HCT116 (cell line): ENCODE measurements around the gene CDCA3. TPM values are rescaled to one million over a fixed set of nuclear protein-coding genes. Genes with fewer than 3 reads are reported as not detected.
A peak's percentile ranks its signal among the peaks of the same experiment; 100 is the strongest.

Source experiments
- ATAC-seq: fragments of 200-7000 bp; cut with Tn5 transposase; 2 replicates; pipeline ENCODE4 v1.9.1; 2020; ENCODE audit warnings: mild to moderate bottlenecking, moderate library complexity
- BruUV-seq: library from RNA; stranded (reverse); fragments of 400-500 nt; replicated peaks from 2 replicates; lab custom pipeline; 2021; lab: Mats Ljungman, UMichigan
- CTCF ChIA-PET: fragments of 300-600 bp; sonication (Branson Sonifier 250); formaldehyde crosslinking; loops from one replicate; lab custom pipeline; 2021; ENCODE audit warnings: antibody characterized with exemption; lab: Charles Lee
- POLR2A ChIA-PET: fragments of 300-600, 350-600 bp; sonication (Branson Sonifier 250); formaldehyde crosslinking; loops from one replicate; lab custom pipeline; 2021; ENCODE audit warnings: antibody characterized with exemption; lab: Charles Lee
- RAD21 ChIA-PET, 2 experiments: fragments of 300-600 bp; sonication (Branson Sonifier 250); formaldehyde crosslinking; loops; one replicate each; lab custom pipeline; 2023; ENCODE audit warnings: low total read pairs in 2 of 2; ENCODE audit not compliant: uncharacterized antibody in 2 of 2, unreplicated experiment in 2 of 2, low non-redundant PET in 1 of 2; lab: Charles Lee
- DNase-seq: peaks from one replicate; pipeline ENCODE4 v3.0.0-alpha.2; 2010; ENCODE audit warnings: low read depth, low spot score
- H2AFZ ChIP-seq: fragments of 200-600 bp; shearing (Covaris generic), sonication (generic); 2 replicates; pipeline ENCODE4 v1.6.1; 2017; ENCODE audit warnings: low read depth, mixed run types, mixed read lengths, antibody characterized with exemption, low read length; ENCODE audit not compliant: poor library complexity, severe bottlenecking
- H3K27ac ChIP-seq: 2 replicates; pipeline ENCODE4 v1.5.1; 2012; ENCODE audit warnings: low read depth, low read length
- H3K27me3 ChIP-seq: fragments of 200-600 bp; sonication (generic); 2 replicates; pipeline ENCODE4 v1.6.1; 2016; ENCODE audit warnings: mixed run types, low read length, mixed read lengths; ENCODE audit not compliant: insufficient read depth
- H3K36me3 ChIP-seq, 2 experiments: fragments of 200-500 bp in 1 of 2; fragments of 200-600 bp in 1 of 2; sonication (Bioruptor generic) in 1 of 2; sonication (generic) in 1 of 2; 2 replicates each; pipeline versions ENCODE4 v1.5.1 to v1.6.1; 2014 to 2016; ENCODE audit warnings: low read length in 2 of 2, inconsistent platforms in 1 of 2, mixed read lengths in 1 of 2, mixed run types in 1 of 2; ENCODE audit not compliant: insufficient read depth in 2 of 2, control insufficient read depth in 1 of 2
- H3K4me1 ChIP-seq, 2 experiments: fragments of 200-600 bp in 1 of 2; sonication (generic) in 1 of 2; 2 replicates each; pipeline versions ENCODE4 v1.5.1 to v1.6.1; 2012 to 2017; ENCODE audit warnings: low read length in 2 of 2, inconsistent platforms in 1 of 2, mild to moderate bottlenecking in 1 of 2, mixed read lengths in 1 of 2, mixed run types in 1 of 2, moderate library complexity in 1 of 2; ENCODE audit not compliant: insufficient read depth in 2 of 2, control insufficient read depth in 1 of 2
- H3K4me2 ChIP-seq: fragments of 200-600 bp; sonication (generic); 2 replicates; pipeline ENCODE4 v1.6.1; 2017; ENCODE audit warnings: mixed run types, low read length, mixed read lengths
- H3K4me3 ChIP-seq, 2 experiments: fragments of 200-600 bp in 1 of 2; sonication (generic) in 1 of 2; replicated peaks in 1 of 2; 2 replicates each; pipeline ENCODE4 v1.5.1; 2011 to 2016; ENCODE audit warnings: low read length in 2 of 2, control low read depth in 1 of 2, low read depth in 1 of 2, mild to moderate bottlenecking in 1 of 2, mixed read lengths in 1 of 2, mixed run types in 1 of 2
- H3K79me2 ChIP-seq: fragments of 200-600 bp; sonication (generic); 2 replicates; pipeline ENCODE4 v1.6.1; 2017; ENCODE audit warnings: mild to moderate bottlenecking, mixed run types, low read length, moderate library complexity, mixed read lengths; ENCODE audit not compliant: insufficient read depth
- H3K9ac ChIP-seq: fragments of 200-600 bp; sonication (generic); 2 replicates; pipeline ENCODE4 v1.6.1; 2016; ENCODE audit warnings: low read length, mixed read lengths
- H3K9me2 ChIP-seq: fragments of 200-600 bp; sonication (generic), shearing (Covaris generic); 2 replicates; pipeline ENCODE4 v1.6.1; 2017; ENCODE audit warnings: mixed run types, mild to moderate bottlenecking, moderate library complexity; ENCODE audit not compliant: insufficient read depth
- H3K9me3 ChIP-seq, 2 experiments: fragments of 200-500 bp in 1 of 2; fragments of 200-600 bp in 1 of 2; sonication (Bioruptor generic) in 1 of 2; sonication (generic) in 1 of 2; 2 replicates each; pipeline ENCODE4 v1.6.1; 2014 to 2017; ENCODE audit warnings: low read length in 2 of 2, mixed read lengths in 2 of 2, inconsistent platforms in 1 of 2, low read depth in 1 of 2, mild to moderate bottlenecking in 1 of 2, mixed run types in 1 of 2, moderate library complexity in 1 of 2; ENCODE audit not compliant: control insufficient read depth in 1 of 2, insufficient read depth in 1 of 2
- H4K20me1 ChIP-seq: fragments of 200-600 bp; sonication (generic), shearing (Covaris generic); 2 replicates; pipeline ENCODE4 v1.6.1; 2017; ENCODE audit warnings: mixed run types, mild to moderate bottlenecking, moderate library complexity; ENCODE audit not compliant: insufficient read depth
- CEBPB ChIP-seq: IDR thresholded peaks from 2 replicates; pipeline ENCODE4 v1.6.1; 2012; ENCODE audit warnings: low read depth
- EGR1 ChIP-seq: IDR thresholded peaks from 2 replicates; pipeline ENCODE4 v1.6.1; 2012; ENCODE audit warnings: low read depth
- ELF1 ChIP-seq: IDR thresholded peaks from 2 replicates; pipeline ENCODE4 v1.6.1; 2012; ENCODE audit warnings: low read depth, borderline replicate concordance
- EZH2 ChIP-seq: fragments of 200-600 bp; sonication (generic); IDR thresholded peaks from 2 replicates; pipeline ENCODE4 v1.6.1; 2017; ENCODE audit warnings: antibody characterized with exemption, mixed run types
- EZH2phosphoT487 ChIP-seq: fragments of 200-600 bp; IDR thresholded peaks from 2 replicates; pipeline ENCODE4 v1.6.1; 2018; ENCODE audit warnings: antibody characterized with exemption, borderline replicate concordance
- POLR2AphosphoS5 ChIP-seq: IDR thresholded peaks from 2 replicates; pipeline ENCODE4 v1.6.1; 2011; ENCODE audit warnings: mild to moderate bottlenecking, low read depth, low read length, moderate library complexity
- RAD21 ChIP-seq: IDR thresholded peaks from 2 replicates; pipeline ENCODE4 v1.6.1; 2012; ENCODE audit warnings: low read depth, mild to moderate bottlenecking
- SIN3A ChIP-seq: IDR thresholded peaks from 2 replicates; pipeline ENCODE4 v1.6.1; 2012; ENCODE audit warnings: low read depth
- SP1 ChIP-seq: IDR thresholded peaks from 2 replicates; pipeline ENCODE4 v1.6.1; 2012; ENCODE audit warnings: low read depth
- TCF7L2 ChIP-seq: IDR thresholded peaks from 2 replicates; pipeline ENCODE4 v1.7.0; 2011; ENCODE audit warnings: borderline replicate concordance, inconsistent platforms; ENCODE audit not compliant: insufficient read depth, insufficient read length; ENCODE audit errors: extremely low read depth
- YY1 ChIP-seq: IDR thresholded peaks from 2 replicates; pipeline ENCODE4 v1.6.1; 2011; ENCODE audit warnings: low read length, low read depth, moderate library complexity, mild to moderate bottlenecking; ENCODE audit not compliant: insufficient replicate concordance; ENCODE audit errors: extremely low read depth
- intact Hi-C: fragments of 100-400 bp; cut with micrococcal nuclease; formaldehyde crosslinking; loops from 2 replicates; pipeline ENCODE4 v1.10.0; 2022
- total RNA-seq: library from RNA; stranded (reverse); gene quantifications from one replicate; pipeline ENCODE4 v1.2.1, GENCODE V29; 2021; ENCODE audit not compliant: unreplicated experiment
- TF ChIP-seq, protein P1 (sequence below): IDR thresholded peaks from 2 replicates; pipeline ENCODE4 v1.6.1; 2012
- TF ChIP-seq, protein P2 (sequence below): IDR thresholded peaks from 2 replicates; pipeline ENCODE4 v1.6.1; 2012; ENCODE audit warnings: low read depth
- TF ChIP-seq, protein P3 (sequence below), 3 experiments: fragments of 200-600 bp in 1 of 3; sonication (generic) in 1 of 3; IDR thresholded peaks in 2 of 3; conservative IDR thresholded peaks in 1 of 3; 2 replicates each; pipeline ENCODE4 v1.5.1; 2012 to 2017; ENCODE audit warnings: low read depth in 2 of 3, low read length in 2 of 3, antibody characterized with exemption in 1 of 3, borderline replicate concordance in 1 of 3, control low read depth in 1 of 3, mild to moderate bottlenecking in 1 of 3, mixed read lengths in 1 of 3, mixed run types in 1 of 3, moderate library complexity in 1 of 3; ENCODE audit not compliant: insufficient read depth in 1 of 3
- TF ChIP-seq, protein P4 (sequence below): IDR thresholded peaks from 2 replicates; pipeline ENCODE4 v1.6.1; 2011; ENCODE audit warnings: mild to moderate bottlenecking, low read length, moderate library complexity; ENCODE audit not compliant: insufficient replicate concordance; ENCODE audit errors: extremely low read depth

Gene CDCA3
- total RNA-seq, 1 experiment from 2014 or later, result 63.0 TPM

DNA sequence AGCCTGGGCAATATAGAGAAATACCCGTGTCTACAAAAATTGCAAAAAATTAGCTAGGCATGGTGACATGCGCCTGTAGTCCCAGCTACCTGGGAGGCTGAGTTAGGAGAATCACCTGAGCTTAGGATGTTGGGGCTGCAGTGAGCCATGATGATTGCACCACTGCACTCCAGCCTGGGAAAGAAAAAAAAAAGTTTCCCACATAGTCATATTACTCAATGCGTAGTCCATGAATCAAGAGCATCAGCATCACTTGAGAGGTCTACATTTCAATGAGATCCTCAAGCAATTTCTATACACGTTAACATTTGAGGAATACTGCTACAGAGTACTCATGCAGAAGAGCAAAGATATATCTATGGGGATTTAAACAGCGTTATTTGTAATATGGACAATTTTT is 48.3 kb upstream of the CDCA3 start:
- no peaks in the 10 kb centered on the region for H3K36me3 ChIP-seq
- no peak overlapping the region for H2AFZ ChIP-seq

More for the DNA sequence above, 48.3 kb upstream of the CDCA3 start:
- no peak overlapping the region for H3K27ac ChIP-seq
- DNase-seq (no peak), ATAC-seq (no peak)
- no peaks in the 10 kb centered on the region for H4K20me1 ChIP-seq
- RAD21 ChIA-PET, result no interaction called here
- BruUV-seq, result no TSS peak
- no peaks in the 10 kb centered on the region for H3K79me2 ChIP-seq
- H3K27me3 ChIP-seq, result no peaks in the 10 kb centered on the region
- no peak overlapping the region for H3K4me3 ChIP-seq
- H3K4me1 ChIP-seq, result peaks cover 8 to 22% of the 10 kb centered on the region in 2 experiments
- H3K9ac ChIP-seq, result no peak overlapping the region
- CTCF ChIA-PET, result no interaction called here
- POLR2A ChIA-PET, result interaction anchor here (0.6 kb wide), 1 partner anchor 21 kb away, joined by 5 read pairs; no protein-coding TSS in a partner anchor
- H3K4me2 ChIP-seq, result 0 out of 2 replicates have a peak overlapping the region, but pooled peaks have one; percentile 8
- H3K9me3 ChIP-seq, result no peaks in the 10 kb centered on the region
- H3K9me2 ChIP-seq, result no peaks in the 10 kb centered on the region
- TF ChIP-seq EGR1 (no peak), ELF1 (no peak), EZH2phosphoT487 (no peak), POLR2AphosphoS5 (no peak), TCF7L2 (no peak), CEBPB (no peak), RAD21 (no peak), YY1 (no peak), SP1 (no peak), SIN3A (no peak), EZH2 (no peak)
- TF ChIP-seq, protein P1, sequence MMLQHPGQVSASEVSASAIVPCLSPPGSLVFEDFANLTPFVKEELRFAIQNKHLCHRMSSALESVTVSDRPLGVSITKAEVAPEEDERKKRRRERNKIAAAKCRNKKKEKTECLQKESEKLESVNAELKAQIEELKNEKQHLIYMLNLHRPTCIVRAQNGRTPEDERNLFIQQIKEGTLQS, result no peak
- TF ChIP-seq, protein P2, sequence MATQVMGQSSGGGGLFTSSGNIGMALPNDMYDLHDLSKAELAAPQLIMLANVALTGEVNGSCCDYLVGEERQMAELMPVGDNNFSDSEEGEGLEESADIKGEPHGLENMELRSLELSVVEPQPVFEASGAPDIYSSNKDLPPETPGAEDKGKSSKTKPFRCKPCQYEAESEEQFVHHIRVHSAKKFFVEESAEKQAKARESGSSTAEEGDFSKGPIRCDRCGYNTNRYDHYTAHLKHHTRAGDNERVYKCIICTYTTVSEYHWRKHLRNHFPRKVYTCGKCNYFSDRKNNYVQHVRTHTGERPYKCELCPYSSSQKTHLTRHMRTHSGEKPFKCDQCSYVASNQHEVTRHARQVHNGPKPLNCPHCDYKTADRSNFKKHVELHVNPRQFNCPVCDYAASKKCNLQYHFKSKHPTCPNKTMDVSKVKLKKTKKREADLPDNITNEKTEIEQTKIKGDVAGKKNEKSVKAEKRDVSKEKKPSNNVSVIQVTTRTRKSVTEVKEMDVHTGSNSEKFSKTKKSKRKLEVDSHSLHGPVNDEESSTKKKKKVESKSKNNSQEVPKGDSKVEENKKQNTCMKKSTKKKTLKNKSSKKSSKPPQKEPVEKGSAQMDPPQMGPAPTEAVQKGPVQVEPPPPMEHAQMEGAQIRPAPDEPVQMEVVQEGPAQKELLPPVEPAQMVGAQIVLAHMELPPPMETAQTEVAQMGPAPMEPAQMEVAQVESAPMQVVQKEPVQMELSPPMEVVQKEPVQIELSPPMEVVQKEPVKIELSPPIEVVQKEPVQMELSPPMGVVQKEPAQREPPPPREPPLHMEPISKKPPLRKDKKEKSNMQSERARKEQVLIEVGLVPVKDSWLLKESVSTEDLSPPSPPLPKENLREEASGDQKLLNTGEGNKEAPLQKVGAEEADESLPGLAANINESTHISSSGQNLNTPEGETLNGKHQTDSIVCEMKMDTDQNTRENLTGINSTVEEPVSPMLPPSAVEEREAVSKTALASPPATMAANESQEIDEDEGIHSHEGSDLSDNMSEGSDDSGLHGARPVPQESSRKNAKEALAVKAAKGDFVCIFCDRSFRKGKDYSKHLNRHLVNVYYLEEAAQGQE, result no peak
- TF ChIP-seq, protein P3, sequence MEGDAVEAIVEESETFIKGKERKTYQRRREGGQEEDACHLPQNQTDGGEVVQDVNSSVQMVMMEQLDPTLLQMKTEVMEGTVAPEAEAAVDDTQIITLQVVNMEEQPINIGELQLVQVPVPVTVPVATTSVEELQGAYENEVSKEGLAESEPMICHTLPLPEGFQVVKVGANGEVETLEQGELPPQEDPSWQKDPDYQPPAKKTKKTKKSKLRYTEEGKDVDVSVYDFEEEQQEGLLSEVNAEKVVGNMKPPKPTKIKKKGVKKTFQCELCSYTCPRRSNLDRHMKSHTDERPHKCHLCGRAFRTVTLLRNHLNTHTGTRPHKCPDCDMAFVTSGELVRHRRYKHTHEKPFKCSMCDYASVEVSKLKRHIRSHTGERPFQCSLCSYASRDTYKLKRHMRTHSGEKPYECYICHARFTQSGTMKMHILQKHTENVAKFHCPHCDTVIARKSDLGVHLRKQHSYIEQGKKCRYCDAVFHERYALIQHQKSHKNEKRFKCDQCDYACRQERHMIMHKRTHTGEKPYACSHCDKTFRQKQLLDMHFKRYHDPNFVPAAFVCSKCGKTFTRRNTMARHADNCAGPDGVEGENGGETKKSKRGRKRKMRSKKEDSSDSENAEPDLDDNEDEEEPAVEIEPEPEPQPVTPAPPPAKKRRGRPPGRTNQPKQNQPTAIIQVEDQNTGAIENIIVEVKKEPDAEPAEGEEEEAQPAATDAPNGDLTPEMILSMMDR (IDR thresholded peaks at IDR 0.05 in 2 of 3, conservative IDR thresholded peaks at IDR 0.05 in 1 of 3; ENCODE audit: borderline replicate concordance in 1 of 3, insufficient read depth in 1 of 3, low read depth in 2 of 3, low read length in 2 of 3), result no peak
- TF ChIP-seq, protein P4, sequence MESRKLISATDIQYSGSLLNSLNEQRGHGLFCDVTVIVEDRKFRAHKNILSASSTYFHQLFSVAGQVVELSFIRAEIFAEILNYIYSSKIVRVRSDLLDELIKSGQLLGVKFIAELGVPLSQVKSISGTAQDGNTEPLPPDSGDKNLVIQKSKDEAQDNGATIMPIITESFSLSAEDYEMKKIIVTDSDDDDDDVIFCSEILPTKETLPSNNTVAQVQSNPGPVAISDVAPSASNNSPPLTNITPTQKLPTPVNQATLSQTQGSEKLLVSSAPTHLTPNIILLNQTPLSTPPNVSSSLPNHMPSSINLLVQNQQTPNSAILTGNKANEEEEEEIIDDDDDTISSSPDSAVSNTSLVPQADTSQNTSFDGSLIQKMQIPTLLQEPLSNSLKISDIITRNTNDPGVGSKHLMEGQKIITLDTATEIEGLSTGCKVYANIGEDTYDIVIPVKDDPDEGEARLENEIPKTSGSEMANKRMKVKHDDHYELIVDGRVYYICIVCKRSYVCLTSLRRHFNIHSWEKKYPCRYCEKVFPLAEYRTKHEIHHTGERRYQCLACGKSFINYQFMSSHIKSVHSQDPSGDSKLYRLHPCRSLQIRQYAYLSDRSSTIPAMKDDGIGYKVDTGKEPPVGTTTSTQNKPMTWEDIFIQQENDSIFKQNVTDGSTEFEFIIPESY, result no peak
- intact Hi-C loops, result no loop called here
